ENCODE data around the gene PCDH9. TPM values are rescaled to one million over a fixed set of nuclear protein-coding genes. Genes with fewer than 3 reads are reported as not detected.

The PCDH9 gene
- polyA plus RNA-seq, 1 donor: 1.8 TPM

GRCh38 chr13:66859078-66859477 is 371.1 kb downstream of the PCDH9 start:
- 100% methylated on average over 1 of the region's 2 CpGs for WGBS (ENCODE audit: insufficient coverage, low lambda C conversion rate)
- no peak for DNase-seq
- H3K9me3 ChIP-seq (ENCODE audit: control insufficient read depth, low read depth, low read length): no peaks in the 10 kb centered on the region

GRCh38 chr13:66858163-66858562 is 372.0 kb downstream of the PCDH9 start:
- H3K36me3 ChIP-seq (ENCODE audit: control insufficient read depth, insufficient read depth, low read length): no peaks in the 10 kb centered on the region
- no peaks in the 10 kb centered on the region for H3K27me3 ChIP-seq (ENCODE audit: control insufficient read depth, insufficient read depth, low read length)
- H3K4me1 ChIP-seq (ENCODE audit: control insufficient read depth, insufficient read depth, low read length): no peaks in the 10 kb centered on the region
- H3K4me3 ChIP-seq (ENCODE audit: low read length): no peak overlapping the region
- no peaks in the 10 kb centered on the region for H3K9me3 ChIP-seq (ENCODE audit: control insufficient read depth, low read depth, low read length)
- WGBS (ENCODE audit: insufficient coverage, low lambda C conversion rate): 91% methylated on average over 3 of the region's 3 CpGs
- H3K27ac ChIP-seq (ENCODE audit: low read length): no peak overlapping the region
- DNase-seq: no peak

More at GRCh38 chr13:66859078-66859477, 371.1 kb downstream of the PCDH9 start:
- no peak overlapping the region for H3K27ac ChIP-seq (ENCODE audit: low read length)
- no peaks in the 10 kb centered on the region for H3K4me1 ChIP-seq (ENCODE audit: control insufficient read depth, insufficient read depth, low read length)
- H3K4me3 ChIP-seq (ENCODE audit: low read length): no peak overlapping the region
- no peaks in the 10 kb centered on the region for H3K36me3 ChIP-seq (ENCODE audit: control insufficient read depth, insufficient read depth, low read length)
- no peaks in the 10 kb centered on the region for H3K27me3 ChIP-seq (ENCODE audit: control insufficient read depth, insufficient read depth, low read length)

GRCh38 chr13:66855131-66855530 is 375.0 kb downstream of the PCDH9 start:
- Histone ChIP-seq H3K9me3 (ENCODE audit: control insufficient read depth, low read depth, low read length) (no peaks in the 10 kb centered on the region), H3K4me1 (ENCODE audit: control insufficient read depth, insufficient read depth, low read length) (no peaks in the 10 kb centered on the region), H3K4me3 (ENCODE audit: low read length) (no peak overlapping the region), H3K36me3 (ENCODE audit: control insufficient read depth, insufficient read depth, low read length) (no peaks in the 10 kb centered on the region), H3K27ac (ENCODE audit: low read length) (no peak overlapping the region), H3K27me3 (ENCODE audit: control insufficient read depth, insufficient read depth, low read length) (no peaks in the 10 kb centered on the region)
- DNase-seq: no peak
- no CpG with 5 or more reads among the region's 1 CpG for WGBS (ENCODE audit: insufficient coverage, low lambda C conversion rate)

- H3K27ac ChIP-seq (ENCODE audit: low read length): no peak overlapping the region
Measured at GRCh38 chr13:66853564-66853963, 376.6 kb downstream of the PCDH9 start.

GRCh38 chr13:66849706-66850105 is 380.4 kb downstream of the PCDH9 start:
- no CpG with 5 or more reads among the region's 4 CpGs for WGBS (ENCODE audit: insufficient coverage, low lambda C conversion rate)
- Histone ChIP-seq H3K4me1 (ENCODE audit: control insufficient read depth, insufficient read depth, low read length) (no peaks in the 10 kb centered on the region), H3K4me3 (ENCODE audit: low read length) (no peak overlapping the region), H3K27me3 (ENCODE audit: control insufficient read depth, insufficient read depth, low read length) (no peaks in the 10 kb centered on the region), H3K36me3 (ENCODE audit: control insufficient read depth, insufficient read depth, low read length) (no peaks in the 10 kb centered on the region), H3K9me3 (ENCODE audit: control insufficient read depth, low read depth, low read length) (no peaks in the 10 kb centered on the region), H3K27ac (ENCODE audit: low read length) (no peak overlapping the region)
- DNase-seq: no peak

More at GRCh38 chr13:66853564-66853963, 376.6 kb downstream of the PCDH9 start:
- no peak for DNase-seq
- no peaks in the 10 kb centered on the region for H3K36me3 ChIP-seq (ENCODE audit: control insufficient read depth, insufficient read depth, low read length)
- H3K4me3 ChIP-seq (ENCODE audit: low read length): no peak overlapping the region
- H3K4me1 ChIP-seq (ENCODE audit: control insufficient read depth, insufficient read depth, low read length): no peaks in the 10 kb centered on the region
- no peaks in the 10 kb centered on the region for H3K27me3 ChIP-seq (ENCODE audit: control insufficient read depth, insufficient read depth, low read length)
- H3K9me3 ChIP-seq (ENCODE audit: control insufficient read depth, low read depth, low read length): no peaks in the 10 kb centered on the region

- no peaks in the 10 kb centered on the region for H3K9me3 ChIP-seq (ENCODE audit: control insufficient read depth, low read depth, low read length)
- WGBS (ENCODE audit: insufficient coverage, low lambda C conversion rate): 73% methylated on average over 3 of the region's 6 CpGs
- H3K36me3 ChIP-seq (ENCODE audit: control insufficient read depth, insufficient read depth, low read length): no peaks in the 10 kb centered on the region
- DNase-seq: no peak
- H3K27ac ChIP-seq (ENCODE audit: low read length): no peak overlapping the region
- H3K27me3 ChIP-seq (ENCODE audit: control insufficient read depth, insufficient read depth, low read length): no peaks in the 10 kb centered on the region
- no peak overlapping the region for H3K4me3 ChIP-seq (ENCODE audit: low read length)
- H3K4me1 ChIP-seq (ENCODE audit: control insufficient read depth, insufficient read depth, low read length): no peaks in the 10 kb centered on the region
Measured at GRCh38 chr13:66847541-66847940, 382.6 kb downstream of the PCDH9 start.

GRCh38 chr13:66845393-66845792 is 384.7 kb downstream of the PCDH9 start:
- WGBS (ENCODE audit: insufficient coverage, low lambda C conversion rate): no CpG with 5 or more reads among the region's 10 CpGs
- Histone ChIP-seq H3K4me1 (ENCODE audit: control insufficient read depth, insufficient read depth, low read length) (no peaks in the 10 kb centered on the region), H3K36me3 (ENCODE audit: control insufficient read depth, insufficient read depth, low read length) (no peaks in the 10 kb centered on the region), H3K27me3 (ENCODE audit: control insufficient read depth, insufficient read depth, low read length) (no peaks in the 10 kb centered on the region), H3K4me3 (ENCODE audit: low read length) (no peak overlapping the region), H3K27ac (ENCODE audit: low read length) (no peak overlapping the region), H3K9me3 (ENCODE audit: control insufficient read depth, low read depth, low read length) (no peaks in the 10 kb centered on the region)
- DNase-seq: no peak

GRCh38 chr13:66844933-66845332 is 385.2 kb downstream of the PCDH9 start:
- no CpG with 5 or more reads among the region's 7 CpGs for WGBS (ENCODE audit: insufficient coverage, low lambda C conversion rate)
- DNase-seq: no peak
- H3K4me1 ChIP-seq (ENCODE audit: control insufficient read depth, insufficient read depth, low read length): no peaks in the 10 kb centered on the region
- no peak overlapping the region for H3K27ac ChIP-seq (ENCODE audit: low read length)
- no peaks in the 10 kb centered on the region for H3K36me3 ChIP-seq (ENCODE audit: control insufficient read depth, insufficient read depth, low read length)
- no peak overlapping the region for H3K4me3 ChIP-seq (ENCODE audit: low read length)
- H3K9me3 ChIP-seq (ENCODE audit: control insufficient read depth, low read depth, low read length): no peaks in the 10 kb centered on the region
- no peaks in the 10 kb centered on the region for H3K27me3 ChIP-seq (ENCODE audit: control insufficient read depth, insufficient read depth, low read length)

GRCh38 chr13:66842766-66843165 is 387.4 kb downstream of the PCDH9 start:
- no peaks in the 10 kb centered on the region for H3K36me3 ChIP-seq (ENCODE audit: control insufficient read depth, insufficient read depth, low read length)
- no peaks in the 10 kb centered on the region for H3K4me1 ChIP-seq (ENCODE audit: control insufficient read depth, insufficient read depth, low read length)
- DNase-seq: no peak
- WGBS (ENCODE audit: insufficient coverage, low lambda C conversion rate): no CpG with 5 or more reads among the region's 2 CpGs
- H3K4me3 ChIP-seq (ENCODE audit: low read length): no peak overlapping the region
- no peaks in the 10 kb centered on the region for H3K27me3 ChIP-seq (ENCODE audit: control insufficient read depth, insufficient read depth, low read length)
- no peak overlapping the region for H3K27ac ChIP-seq (ENCODE audit: low read length)
- H3K9me3 ChIP-seq (ENCODE audit: control insufficient read depth, low read depth, low read length): no peaks in the 10 kb centered on the region

GRCh38 chr13:66840621-66841020 is 389.5 kb downstream of the PCDH9 start:
- no CpG with 5 or more reads among the region's 3 CpGs for WGBS (ENCODE audit: insufficient coverage, low lambda C conversion rate)
- H3K36me3 ChIP-seq (ENCODE audit: control insufficient read depth, insufficient read depth, low read length): no peaks in the 10 kb centered on the region
- H3K27me3 ChIP-seq (ENCODE audit: control insufficient read depth, insufficient read depth, low read length): no peaks in the 10 kb centered on the region
- DNase-seq: no peak
- no peaks in the 10 kb centered on the region for H3K9me3 ChIP-seq (ENCODE audit: control insufficient read depth, low read depth, low read length)
- no peak overlapping the region for H3K27ac ChIP-seq (ENCODE audit: low read length)
- H3K4me3 ChIP-seq (ENCODE audit: low read length): no peak overlapping the region
- H3K4me1 ChIP-seq (ENCODE audit: control insufficient read depth, insufficient read depth, low read length): no peaks in the 10 kb centered on the region

- Histone ChIP-seq H3K9me3 (ENCODE audit: control insufficient read depth, low read depth, low read length) (no peaks in the 10 kb centered on the region), H3K27ac (ENCODE audit: low read length) (no peak overlapping the region)
- WGBS (ENCODE audit: insufficient coverage, low lambda C conversion rate): 100% methylated on average over 4 of the region's 10 CpGs
Measured at GRCh38 chr13:66837246-66837645, 392.9 kb downstream of the PCDH9 start.

More at GRCh38 chr13:66837246-66837645, 392.9 kb downstream of the PCDH9 start:
- no peak for DNase-seq
- no peaks in the 10 kb centered on the region for H3K4me1 ChIP-seq (ENCODE audit: control insufficient read depth, insufficient read depth, low read length)
- H3K36me3 ChIP-seq (ENCODE audit: control insufficient read depth, insufficient read depth, low read length): no peaks in the 10 kb centered on the region
- H3K27me3 ChIP-seq (ENCODE audit: control insufficient read depth, insufficient read depth, low read length): no peaks in the 10 kb centered on the region
- H3K4me3 ChIP-seq (ENCODE audit: low read length): no peak overlapping the region
